BE2C (cell line): ENCODE results near the gene EPB41L3.
"Not testable (repeated sequence)": the region's sequence is repeated elsewhere in the genome, so short reads cannot be mapped to it uniquely, and the experiment has no call there.

Experiments
- DNase-seq: peaks from one replicate; pipeline ENCODE4 v3.0.0-alpha.2; 2020
- H3K27me3 ChIP-seq: fragments of 250-450 bp; sonication (Bioruptor Pico); 2 replicates; pipeline ENCODE4 v1.5.1; 2020; ENCODE audit warnings: mild to moderate bottlenecking
- H3K36me3 ChIP-seq: fragments of 250-450 bp; sonication (Bioruptor Pico); 2 replicates; pipeline ENCODE4 v1.5.1; 2020; ENCODE audit warnings: mild to moderate bottlenecking
- H3K4me1 ChIP-seq: fragments of 250-450 bp; sonication (Bioruptor Pico); 2 replicates; pipeline ENCODE4 v1.5.1; 2020
- H3K4me3 ChIP-seq: 2 replicates; pipeline ENCODE4 v1.5.1; 2011; ENCODE audit warnings: low read depth, low read length
- H3K9me3 ChIP-seq: fragments of 250-450 bp; sonication (Bioruptor Pico); 2 replicates; pipeline ENCODE4 v1.5.1; 2020
- TF ChIP-seq, protein P1 (sequence below): IDR thresholded peaks from 2 replicates; pipeline ENCODE4 v1.5.1; 2012; ENCODE audit warnings: mild to moderate bottlenecking, low read depth, low read length

The EPB41L3 gene

GRCh38 chr18:5513947-5514346, 29.9 kb downstream of the EPB41L3 start:
- Histone ChIP-seq H3K9me3 (no peaks in the 10 kb centered on the region), H3K36me3 (no peaks in the 10 kb centered on the region), H3K4me3 (no peak overlapping the region), H3K4me1 (no peaks in the 10 kb centered on the region), H3K27me3 (no peaks in the 10 kb centered on the region)
- DNase-seq: no peak
- TF ChIP-seq, protein P1, sequence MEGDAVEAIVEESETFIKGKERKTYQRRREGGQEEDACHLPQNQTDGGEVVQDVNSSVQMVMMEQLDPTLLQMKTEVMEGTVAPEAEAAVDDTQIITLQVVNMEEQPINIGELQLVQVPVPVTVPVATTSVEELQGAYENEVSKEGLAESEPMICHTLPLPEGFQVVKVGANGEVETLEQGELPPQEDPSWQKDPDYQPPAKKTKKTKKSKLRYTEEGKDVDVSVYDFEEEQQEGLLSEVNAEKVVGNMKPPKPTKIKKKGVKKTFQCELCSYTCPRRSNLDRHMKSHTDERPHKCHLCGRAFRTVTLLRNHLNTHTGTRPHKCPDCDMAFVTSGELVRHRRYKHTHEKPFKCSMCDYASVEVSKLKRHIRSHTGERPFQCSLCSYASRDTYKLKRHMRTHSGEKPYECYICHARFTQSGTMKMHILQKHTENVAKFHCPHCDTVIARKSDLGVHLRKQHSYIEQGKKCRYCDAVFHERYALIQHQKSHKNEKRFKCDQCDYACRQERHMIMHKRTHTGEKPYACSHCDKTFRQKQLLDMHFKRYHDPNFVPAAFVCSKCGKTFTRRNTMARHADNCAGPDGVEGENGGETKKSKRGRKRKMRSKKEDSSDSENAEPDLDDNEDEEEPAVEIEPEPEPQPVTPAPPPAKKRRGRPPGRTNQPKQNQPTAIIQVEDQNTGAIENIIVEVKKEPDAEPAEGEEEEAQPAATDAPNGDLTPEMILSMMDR: no peak

- H3K9me3 ChIP-seq: no peaks in the 10 kb centered on the region
These were observed 31.6 kb downstream of the EPB41L3 start for GRCh38 chr18:5512176-5512575.

GRCh38 chr18:5511541-5511940, 32.3 kb downstream of the EPB41L3 start:
- H3K9me3 ChIP-seq, H3K27me3 ChIP-seq, H3K4me1 ChIP-seq, H3K36me3 ChIP-seq, DNase-seq, H3K4me3 ChIP-seq: not testable (repeated sequence)

More at GRCh38 chr18:5512176-5512575, 31.6 kb downstream of the EPB41L3 start:
- no peaks in the 10 kb centered on the region for H3K27me3 ChIP-seq
- no peaks in the 10 kb centered on the region for H3K36me3 ChIP-seq
- no peak overlapping the region for H3K4me3 ChIP-seq
- TF ChIP-seq, protein P1: no peak
- no peak for DNase-seq
- no peaks in the 10 kb centered on the region for H3K4me1 ChIP-seq

- no peak for DNase-seq
- no peaks in the 10 kb centered on the region for H3K27me3 ChIP-seq
- H3K4me3 ChIP-seq: no peak overlapping the region
- TF ChIP-seq, protein P1: no peak
- no peaks in the 10 kb centered on the region for H3K9me3 ChIP-seq
- H3K4me1 ChIP-seq: no peaks in the 10 kb centered on the region
- H3K36me3 ChIP-seq: no peaks in the 10 kb centered on the region
These were observed 33.5 kb downstream of the EPB41L3 start for GRCh38 chr18:5510135-5510846.

DNA sequence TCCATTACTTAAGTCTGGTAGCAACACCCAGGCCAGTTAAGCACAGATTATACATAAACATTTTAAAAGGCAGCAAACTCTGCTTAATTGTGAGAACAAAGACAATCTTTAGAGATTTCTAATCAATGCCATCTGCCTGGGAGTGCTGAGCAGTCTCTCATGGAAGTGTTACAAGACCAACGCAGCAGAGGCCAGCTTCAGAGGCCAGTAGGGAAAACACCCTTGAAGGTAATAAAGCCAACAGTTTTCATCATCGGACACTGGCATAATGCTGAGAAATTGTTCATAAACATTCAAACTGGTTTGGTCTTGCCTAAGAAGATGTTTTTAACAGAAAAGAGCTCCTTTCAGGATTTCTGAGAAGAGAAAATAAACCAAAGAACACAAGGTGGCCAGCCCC, 35.0 kb downstream of the EPB41L3 start:
- TF ChIP-seq, protein P1: no peak
- Histone ChIP-seq H3K4me1 (no peaks in the 10 kb centered on the region), H3K27me3 (no peaks in the 10 kb centered on the region), H3K9me3 (no peaks in the 10 kb centered on the region), H3K36me3 (no peaks in the 10 kb centered on the region), H3K4me3 (no peak overlapping the region)
- no peak for DNase-seq

DNA sequence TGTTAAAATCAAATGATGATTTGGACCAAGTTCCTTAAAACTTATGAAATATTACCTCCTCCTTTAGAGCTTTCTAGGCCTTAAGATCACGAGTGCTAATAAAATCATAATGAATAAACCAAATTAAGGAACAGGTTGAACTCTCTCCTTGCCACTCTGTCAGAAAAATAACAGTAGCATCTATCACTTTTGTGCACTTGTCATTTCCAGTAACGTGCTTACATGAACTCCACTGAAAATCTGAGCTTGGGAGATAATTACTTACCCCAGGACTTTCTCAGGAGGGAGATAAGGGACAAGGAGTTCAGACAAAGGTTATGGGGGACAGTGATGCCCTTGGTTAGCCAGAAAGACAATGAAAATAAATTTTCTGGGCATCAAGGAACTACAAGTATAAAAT, 36.0 kb downstream of the EPB41L3 start:
- Histone ChIP-seq H3K27me3 (no peaks in the 10 kb centered on the region), H3K36me3 (no peaks in the 10 kb centered on the region), H3K4me1 (no peaks in the 10 kb centered on the region), H3K4me3 (no peak overlapping the region), H3K9me3 (no peaks in the 10 kb centered on the region)
- no peak for DNase-seq
- TF ChIP-seq, protein P1: no peak

- no peak for DNase-seq
- TF ChIP-seq, protein P1: no peak
- Histone ChIP-seq H3K4me3 (no peak overlapping the region), H3K27me3 (no peaks in the 10 kb centered on the region), H3K36me3 (no peaks in the 10 kb centered on the region), H3K4me1 (no peaks in the 10 kb centered on the region), H3K9me3 (no peaks in the 10 kb centered on the region)
These were observed 37.6 kb downstream of the EPB41L3 start for GRCh38 chr18:5506174-5506573.
